Measurements from ENCODE around the gene E2F8.
"Not testable (repeated sequence)": the region's sequence is repeated elsewhere in the genome, so short reads cannot be mapped to it uniquely, and the experiment has no call there.

The E2F8 gene

DNA sequence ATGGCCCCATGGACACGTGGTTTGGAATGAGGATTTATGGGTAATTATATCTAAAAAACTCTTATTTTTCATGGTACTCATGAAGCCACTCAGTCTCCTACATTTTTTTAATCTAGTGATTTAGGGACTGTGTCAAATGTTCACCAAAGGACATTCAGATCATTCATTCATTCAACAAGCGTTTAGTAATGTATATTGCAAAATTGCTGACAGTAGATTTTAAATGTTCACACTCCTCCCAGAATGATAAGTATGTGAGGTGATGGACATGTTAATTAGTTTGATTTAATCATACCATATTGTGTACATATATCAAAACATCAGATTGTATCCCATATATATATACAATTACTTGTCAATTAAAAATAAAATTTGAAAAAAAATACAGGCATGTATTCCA is 40.8 kb upstream of the E2F8 start:
- TF ChIP-seq, protein P1, sequence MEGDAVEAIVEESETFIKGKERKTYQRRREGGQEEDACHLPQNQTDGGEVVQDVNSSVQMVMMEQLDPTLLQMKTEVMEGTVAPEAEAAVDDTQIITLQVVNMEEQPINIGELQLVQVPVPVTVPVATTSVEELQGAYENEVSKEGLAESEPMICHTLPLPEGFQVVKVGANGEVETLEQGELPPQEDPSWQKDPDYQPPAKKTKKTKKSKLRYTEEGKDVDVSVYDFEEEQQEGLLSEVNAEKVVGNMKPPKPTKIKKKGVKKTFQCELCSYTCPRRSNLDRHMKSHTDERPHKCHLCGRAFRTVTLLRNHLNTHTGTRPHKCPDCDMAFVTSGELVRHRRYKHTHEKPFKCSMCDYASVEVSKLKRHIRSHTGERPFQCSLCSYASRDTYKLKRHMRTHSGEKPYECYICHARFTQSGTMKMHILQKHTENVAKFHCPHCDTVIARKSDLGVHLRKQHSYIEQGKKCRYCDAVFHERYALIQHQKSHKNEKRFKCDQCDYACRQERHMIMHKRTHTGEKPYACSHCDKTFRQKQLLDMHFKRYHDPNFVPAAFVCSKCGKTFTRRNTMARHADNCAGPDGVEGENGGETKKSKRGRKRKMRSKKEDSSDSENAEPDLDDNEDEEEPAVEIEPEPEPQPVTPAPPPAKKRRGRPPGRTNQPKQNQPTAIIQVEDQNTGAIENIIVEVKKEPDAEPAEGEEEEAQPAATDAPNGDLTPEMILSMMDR (IDR thresholded peaks at IDR 0.05; ENCODE audit: low read depth, low read length, missing control alignments): no peak
- in situ Hi-C loops (cut with HindIII; ENCODE audit: low sequenced_read_pairs): no loop called here
- DNase-seq (ENCODE audit: low read depth): no peak
- no peak overlapping the region for H3K4me3 ChIP-seq (ENCODE audit: low read depth, low read length)

DNA sequence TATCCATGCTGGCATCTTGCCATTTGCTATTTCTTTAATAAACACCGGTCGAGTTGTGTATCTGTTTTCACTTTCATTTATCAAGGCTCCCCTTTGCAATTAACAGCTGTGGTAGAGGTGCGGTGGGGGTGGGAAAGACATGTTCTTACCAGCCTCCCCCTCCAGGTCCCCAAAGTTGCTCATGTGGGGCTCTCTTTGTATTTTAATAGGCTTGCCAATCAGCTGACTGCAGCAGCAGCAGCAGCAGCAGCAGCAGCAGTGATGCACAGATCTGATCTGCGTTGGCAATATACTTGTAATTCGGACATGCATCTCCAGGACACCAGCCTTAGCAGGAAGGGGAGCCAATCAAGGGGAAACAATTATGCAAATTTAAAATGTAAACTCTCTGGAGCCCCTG is 40.3 kb upstream of the E2F8 start:
- no peak for DNase-seq (ENCODE audit: low read depth)
- H3K4me3 ChIP-seq (ENCODE audit: low read depth, low read length): no peak overlapping the region
- TF ChIP-seq, protein P1 (IDR thresholded peaks at IDR 0.05; ENCODE audit: low read depth, low read length, missing control alignments): no peak
- in situ Hi-C loops (cut with HindIII; ENCODE audit: low sequenced_read_pairs): no loop called here

DNA sequence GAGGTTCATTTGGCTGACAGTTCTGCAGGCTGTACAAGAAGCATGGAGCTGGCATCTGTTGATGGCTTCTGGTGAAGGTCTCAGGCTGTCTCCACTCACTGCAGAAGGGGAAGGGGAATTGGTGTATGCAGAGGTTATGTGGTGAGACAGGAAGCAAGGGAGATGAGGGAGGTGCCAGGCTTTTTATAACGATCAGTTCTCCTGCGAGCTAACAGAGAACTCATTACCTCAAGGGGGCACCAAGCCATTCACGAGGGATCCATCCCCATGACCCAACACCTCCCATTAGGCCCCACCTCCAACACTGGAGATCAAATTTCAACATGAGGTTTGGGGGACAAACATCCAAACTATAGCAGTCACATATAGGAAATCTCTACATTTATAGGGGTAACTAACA is 38.7 kb upstream of the E2F8 start:
- in situ Hi-C loops (cut with HindIII; ENCODE audit: low sequenced_read_pairs): no loop called here
- H3K4me3 ChIP-seq (ENCODE audit: low read depth, low read length): no peak overlapping the region
- DNase-seq (ENCODE audit: low read depth): no peak
- TF ChIP-seq, protein P1 (IDR thresholded peaks at IDR 0.05; ENCODE audit: low read depth, low read length, missing control alignments): no peak

DNA sequence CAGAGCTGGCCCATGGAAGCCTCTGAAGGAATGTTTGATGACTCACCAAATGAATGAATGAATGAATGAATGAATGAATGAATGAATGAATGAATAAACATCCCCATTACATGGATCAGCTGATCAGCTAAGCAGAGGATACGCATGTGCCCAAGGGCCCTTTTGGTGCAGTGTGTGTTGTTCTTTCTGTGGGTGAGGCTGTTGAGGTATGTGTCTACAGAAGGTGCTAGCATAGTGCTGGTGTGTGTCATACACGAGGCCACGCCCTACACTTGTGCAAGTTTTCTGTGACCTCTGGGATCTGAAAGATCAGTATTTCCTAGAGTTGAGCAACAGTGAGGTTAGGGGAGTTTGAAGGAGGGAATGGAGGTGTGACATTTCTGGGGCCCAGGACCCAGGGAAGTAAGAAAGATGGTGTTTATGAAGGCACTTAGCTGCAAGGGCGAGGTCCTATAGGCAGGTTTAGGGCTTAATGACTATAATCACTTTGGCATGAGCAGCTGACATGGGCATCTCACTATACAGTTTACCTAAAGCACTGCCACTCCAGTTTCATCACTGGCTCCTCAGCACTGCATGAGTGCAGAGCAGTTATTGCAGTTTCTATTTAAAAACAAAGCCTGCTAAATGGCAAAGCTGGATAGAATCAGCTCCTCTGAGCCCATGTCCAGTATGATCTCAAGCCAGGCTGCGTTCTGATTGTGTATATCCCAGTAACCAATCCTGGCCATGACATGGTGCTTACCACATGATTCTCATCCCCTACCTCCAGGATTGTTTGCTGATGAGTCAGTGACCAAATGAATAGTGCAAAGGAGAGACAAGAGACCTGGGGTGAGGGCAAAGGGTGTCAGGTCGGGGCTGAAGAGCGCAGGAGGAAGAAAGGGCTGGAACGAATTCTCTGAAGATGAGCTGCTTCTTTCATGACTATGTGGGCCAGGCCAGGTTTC is 36.4 kb upstream of the E2F8 start:
- TF ChIP-seq, protein P1 (IDR thresholded peaks at IDR 0.05; ENCODE audit: low read depth, low read length, missing control alignments): no peak
- no peak for DNase-seq (ENCODE audit: low read depth)
- in situ Hi-C loops (cut with HindIII; ENCODE audit: low sequenced_read_pairs): no loop called here
- H3K4me3 ChIP-seq (ENCODE audit: low read depth, low read length): no peak overlapping the region

DNA sequence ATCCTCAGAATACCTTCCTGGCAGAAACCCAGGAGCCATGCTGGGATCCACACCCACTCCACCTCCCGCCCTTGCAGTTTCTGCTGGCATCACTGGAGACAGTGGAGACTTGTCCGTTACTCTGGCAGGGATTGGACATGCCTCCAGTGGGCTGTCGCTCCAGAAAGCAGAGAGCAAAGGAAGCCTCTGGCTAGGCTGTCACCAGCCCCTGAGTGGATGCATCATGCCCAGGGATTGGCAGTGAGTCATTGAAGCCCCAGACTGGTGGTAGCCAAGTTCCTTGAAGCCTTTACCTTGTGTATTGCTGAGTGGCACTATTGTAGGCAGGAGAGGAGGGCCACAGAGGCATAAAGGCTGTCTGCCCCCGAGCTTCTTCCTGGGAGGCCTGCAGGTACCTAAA is 34.8 kb upstream of the E2F8 start:
- TF ChIP-seq, protein P1 (IDR thresholded peaks at IDR 0.05; ENCODE audit: low read depth, low read length, missing control alignments): no peak
- DNase-seq (ENCODE audit: low read depth): no peak
- in situ Hi-C loops (cut with HindIII; ENCODE audit: low sequenced_read_pairs): no loop called here
- H3K4me3 ChIP-seq (ENCODE audit: low read depth, low read length): no peak overlapping the region

DNA sequence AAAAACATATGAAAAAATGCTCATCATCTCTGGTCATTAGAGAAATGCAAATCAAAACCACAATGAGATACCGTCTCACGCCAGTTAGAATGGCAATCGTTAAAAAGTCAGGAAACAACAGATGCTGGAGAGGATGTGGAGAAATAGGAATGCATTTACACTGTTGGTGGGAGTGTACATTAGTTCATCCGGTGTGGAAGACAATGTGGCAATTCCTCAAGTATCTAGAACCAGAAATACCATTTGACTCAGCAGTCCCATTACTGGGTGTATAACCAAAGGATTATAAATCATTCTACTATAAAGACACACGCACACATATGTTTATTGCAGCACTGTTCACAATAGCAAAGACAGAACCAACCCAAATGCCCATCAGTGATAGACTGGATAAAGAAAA is 32.5 kb upstream of the E2F8 start:
- DNase-seq (ENCODE audit: low read depth); H3K4me3 ChIP-seq (ENCODE audit: low read depth, low read length); in situ Hi-C loops (cut with HindIII; ENCODE audit: low sequenced_read_pairs): not testable (repeated sequence)

DNA sequence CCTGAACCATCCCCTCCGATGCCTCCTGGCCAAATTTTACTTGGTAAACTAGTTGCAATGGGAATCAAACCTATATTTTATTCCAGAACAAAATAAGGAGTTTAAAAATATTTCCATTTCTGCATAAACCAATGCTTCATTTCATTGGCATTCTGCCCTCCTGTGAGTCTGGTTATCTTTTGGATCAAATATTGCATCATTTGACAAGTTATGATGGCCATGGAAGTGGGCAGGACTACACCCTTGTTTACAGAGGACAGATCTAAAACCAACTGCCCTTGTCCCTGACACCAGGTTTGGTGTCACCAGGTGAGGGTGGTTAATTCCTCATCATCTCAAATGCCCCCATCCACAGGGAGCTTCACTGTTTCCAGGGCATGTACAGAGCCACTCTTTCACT is 28.2 kb upstream of the E2F8 start:
- DNase-seq (ENCODE audit: low read depth): no peak
- in situ Hi-C loops (cut with HindIII; ENCODE audit: low sequenced_read_pairs): no loop called here
- TF ChIP-seq, protein P1 (IDR thresholded peaks at IDR 0.05; ENCODE audit: low read depth, low read length, missing control alignments): no peak
- H3K4me3 ChIP-seq (ENCODE audit: low read depth, low read length): no peak overlapping the region

Data from astrocyte of the cerebellum (primary cell).